OCI-LY7 (cell line): Measurements from ENCODE around the gene C14orf93.

Source experiments
- EZH2phosphoT487 ChIP-seq: fragments of 200-600 bp; sonication (generic); IDR thresholded peaks from 2 replicates; pipeline ENCODE4 v1.6.1; 2018; ENCODE audit warnings: low read depth, borderline replicate concordance, mild to moderate bottlenecking, mixed run types, antibody characterized with exemption, low read length, moderate library complexity, mixed read lengths
- TF ChIP-seq, protein P1 (sequence below): fragments of 200-600 bp; sonication (generic); conservative IDR thresholded peaks from 2 replicates; pipeline ENCODE4 v1.5.1; 2014; ENCODE audit warnings: mild to moderate bottlenecking, antibody characterized with exemption, low read length, moderate library complexity, mixed read lengths

GRCh38 chr14:22979748-22980392 is 30.1 kb downstream of the C14orf93 start:
- TF ChIP-seq, protein P1, sequence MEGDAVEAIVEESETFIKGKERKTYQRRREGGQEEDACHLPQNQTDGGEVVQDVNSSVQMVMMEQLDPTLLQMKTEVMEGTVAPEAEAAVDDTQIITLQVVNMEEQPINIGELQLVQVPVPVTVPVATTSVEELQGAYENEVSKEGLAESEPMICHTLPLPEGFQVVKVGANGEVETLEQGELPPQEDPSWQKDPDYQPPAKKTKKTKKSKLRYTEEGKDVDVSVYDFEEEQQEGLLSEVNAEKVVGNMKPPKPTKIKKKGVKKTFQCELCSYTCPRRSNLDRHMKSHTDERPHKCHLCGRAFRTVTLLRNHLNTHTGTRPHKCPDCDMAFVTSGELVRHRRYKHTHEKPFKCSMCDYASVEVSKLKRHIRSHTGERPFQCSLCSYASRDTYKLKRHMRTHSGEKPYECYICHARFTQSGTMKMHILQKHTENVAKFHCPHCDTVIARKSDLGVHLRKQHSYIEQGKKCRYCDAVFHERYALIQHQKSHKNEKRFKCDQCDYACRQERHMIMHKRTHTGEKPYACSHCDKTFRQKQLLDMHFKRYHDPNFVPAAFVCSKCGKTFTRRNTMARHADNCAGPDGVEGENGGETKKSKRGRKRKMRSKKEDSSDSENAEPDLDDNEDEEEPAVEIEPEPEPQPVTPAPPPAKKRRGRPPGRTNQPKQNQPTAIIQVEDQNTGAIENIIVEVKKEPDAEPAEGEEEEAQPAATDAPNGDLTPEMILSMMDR = no peak
- no peak for TF ChIP-seq EZH2phosphoT487
